Measurements from ENCODE around the gene SHOX.
"Not testable (repeated sequence)": the region's sequence is repeated elsewhere in the genome, so short reads cannot be mapped to it uniquely, and the experiment has no call there.

SHOX gene

DNA sequence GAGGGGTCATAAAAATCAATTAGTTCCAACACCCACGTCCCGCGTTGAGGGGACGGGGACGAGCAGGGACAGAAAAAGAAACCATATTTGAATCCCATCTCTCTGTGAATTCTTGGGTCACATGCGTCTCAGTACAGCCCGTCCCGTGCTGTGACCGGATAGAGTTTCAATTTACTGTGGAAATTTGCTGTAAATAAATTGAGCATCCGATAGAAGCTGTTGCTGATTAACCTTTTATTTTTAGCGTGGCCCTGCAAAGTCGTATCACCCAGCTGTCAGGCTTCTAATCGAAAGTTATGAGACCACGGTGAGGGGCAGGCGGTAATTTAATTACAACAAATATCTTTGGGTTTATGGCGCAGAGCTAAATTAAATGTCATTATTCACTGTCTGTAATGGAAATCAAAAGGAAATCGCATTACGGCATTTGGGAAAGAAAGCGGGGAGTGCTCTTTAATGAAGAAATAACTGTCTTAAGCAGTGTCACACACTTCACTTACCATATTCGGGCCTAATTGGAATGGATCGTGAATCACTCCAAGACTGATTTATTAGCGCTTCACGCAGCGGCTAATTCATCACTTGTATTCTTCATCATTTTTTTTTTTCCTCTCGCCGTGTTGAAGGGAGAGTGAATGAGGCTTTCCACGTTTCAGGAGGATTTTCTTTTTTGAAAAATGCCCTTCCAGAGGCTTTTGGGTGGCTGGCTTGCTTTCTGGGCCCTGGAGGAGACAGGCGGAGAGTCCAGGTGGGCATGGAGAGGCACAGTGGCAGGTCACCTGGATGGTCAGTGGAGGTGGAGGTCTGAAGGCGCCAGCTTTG is 7.3 kb downstream of the SHOX start:
- DNase-seq (ENCODE audit: low spot score): no peak

DNA sequence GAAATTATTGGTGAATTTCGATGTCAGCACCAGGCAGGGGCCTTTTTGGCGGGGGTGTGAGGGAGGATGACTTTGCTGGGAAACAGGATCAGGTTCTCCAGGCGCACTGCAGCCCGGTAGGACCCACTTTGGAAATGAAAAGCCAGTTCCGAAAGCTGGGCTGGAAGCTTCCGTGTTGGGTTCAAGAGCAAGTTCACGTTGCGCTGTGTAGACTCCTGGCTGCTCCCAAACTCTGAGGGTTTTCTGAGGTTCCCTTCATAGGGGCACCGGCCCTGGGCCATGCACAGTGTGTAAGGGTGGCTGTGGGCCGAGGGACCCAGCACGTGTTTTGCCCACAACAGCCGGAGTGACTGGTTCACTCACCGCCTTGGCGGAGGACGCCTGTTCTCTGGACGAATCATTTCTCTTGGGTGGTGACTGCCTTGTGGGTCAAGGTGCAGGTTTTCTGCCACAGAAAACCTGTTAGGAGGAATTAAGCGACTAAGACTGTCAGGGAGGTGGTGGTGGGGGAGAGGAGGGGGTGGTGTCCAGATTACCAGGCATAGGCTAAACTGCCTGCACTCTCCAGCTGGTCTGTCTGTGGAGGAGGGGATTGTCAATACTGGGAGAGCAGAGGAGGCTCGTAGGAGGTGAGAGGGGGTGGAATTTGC is 8.0 kb downstream of the SHOX start:
- DNase-seq (ENCODE audit: low spot score): no peak

DNA sequence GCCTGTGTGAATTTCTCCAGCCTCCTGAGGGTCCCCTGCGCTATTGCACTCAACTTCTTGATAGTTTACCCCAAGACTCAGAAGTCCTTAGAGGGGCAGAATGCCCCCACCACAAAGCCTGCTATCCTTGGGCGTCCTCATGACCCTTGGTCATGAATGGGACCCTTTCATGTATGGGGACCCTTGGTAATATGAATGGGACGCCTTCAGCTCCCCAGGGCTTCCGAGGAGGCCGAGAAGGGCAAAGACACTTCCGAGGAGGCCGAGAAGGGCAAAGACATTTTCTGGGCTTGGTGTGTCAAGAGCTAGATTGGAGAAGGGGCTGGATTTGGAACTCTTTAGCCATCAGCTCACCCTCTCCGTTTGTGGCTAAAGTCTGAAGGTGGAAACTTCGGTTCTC is 8.6 kb downstream of the SHOX start:
- DNase-seq (ENCODE audit: low spot score): no peak

DNA sequence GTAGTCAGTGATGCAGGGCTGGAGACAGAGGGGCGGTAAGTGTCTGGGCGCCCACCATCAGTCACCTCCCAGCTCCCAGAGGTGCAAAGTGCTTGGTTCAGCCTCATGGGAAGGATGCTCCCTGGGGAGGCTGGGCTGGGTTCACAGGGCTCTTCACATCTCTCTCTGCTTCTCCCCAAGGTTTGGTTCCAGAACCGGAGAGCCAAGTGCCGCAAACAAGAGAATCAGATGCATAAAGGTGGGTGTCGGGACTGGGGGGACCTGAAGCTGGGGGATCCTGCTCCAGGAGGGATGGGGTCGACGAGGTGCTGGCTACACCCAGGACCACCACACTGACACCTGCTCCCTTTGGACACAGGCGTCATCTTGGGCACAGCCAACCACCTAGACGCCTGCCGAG is 10.1 kb downstream of the SHOX start:
- DNase-seq (ENCODE audit: low spot score): no peak

DNA sequence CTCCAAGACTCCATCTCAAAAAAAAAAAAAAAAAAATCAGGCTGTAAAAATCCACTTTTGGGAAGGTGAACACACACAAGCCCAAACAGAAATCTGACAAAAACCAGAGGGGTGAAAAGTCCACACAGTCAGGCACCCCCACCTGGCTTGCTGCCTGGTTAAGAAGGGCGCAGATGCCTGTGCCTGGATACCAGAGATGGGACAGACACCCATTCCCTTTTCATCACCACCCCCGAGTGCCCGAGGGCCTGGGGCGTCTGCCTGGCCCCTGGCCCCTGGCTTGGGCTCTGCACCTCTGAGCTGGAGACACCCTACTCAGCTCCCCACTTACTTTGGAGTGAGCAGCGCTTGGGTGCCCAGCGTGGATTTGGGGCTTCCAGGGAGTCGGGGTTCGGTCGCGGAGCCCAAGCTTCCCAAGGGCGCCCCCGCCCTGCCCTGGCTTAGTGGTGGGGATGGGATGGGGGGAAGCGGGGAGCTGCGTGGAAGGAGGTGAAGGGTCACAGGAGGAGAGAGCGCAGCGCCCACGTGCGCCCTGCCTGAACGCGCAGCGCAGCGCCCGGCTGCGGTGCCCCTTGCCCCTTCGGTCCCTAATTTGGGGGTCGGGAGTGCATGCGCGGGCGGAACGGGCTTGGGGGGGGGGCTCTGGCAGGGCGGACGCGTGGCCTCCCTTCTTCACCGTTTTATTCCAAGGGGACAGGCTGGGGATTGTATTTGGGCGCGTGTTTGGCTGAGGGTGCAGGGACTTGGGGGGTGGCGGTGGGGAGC is 11.3 kb downstream of the SHOX start:
- DNase-seq (ENCODE audit: low spot score): no peak

DNA sequence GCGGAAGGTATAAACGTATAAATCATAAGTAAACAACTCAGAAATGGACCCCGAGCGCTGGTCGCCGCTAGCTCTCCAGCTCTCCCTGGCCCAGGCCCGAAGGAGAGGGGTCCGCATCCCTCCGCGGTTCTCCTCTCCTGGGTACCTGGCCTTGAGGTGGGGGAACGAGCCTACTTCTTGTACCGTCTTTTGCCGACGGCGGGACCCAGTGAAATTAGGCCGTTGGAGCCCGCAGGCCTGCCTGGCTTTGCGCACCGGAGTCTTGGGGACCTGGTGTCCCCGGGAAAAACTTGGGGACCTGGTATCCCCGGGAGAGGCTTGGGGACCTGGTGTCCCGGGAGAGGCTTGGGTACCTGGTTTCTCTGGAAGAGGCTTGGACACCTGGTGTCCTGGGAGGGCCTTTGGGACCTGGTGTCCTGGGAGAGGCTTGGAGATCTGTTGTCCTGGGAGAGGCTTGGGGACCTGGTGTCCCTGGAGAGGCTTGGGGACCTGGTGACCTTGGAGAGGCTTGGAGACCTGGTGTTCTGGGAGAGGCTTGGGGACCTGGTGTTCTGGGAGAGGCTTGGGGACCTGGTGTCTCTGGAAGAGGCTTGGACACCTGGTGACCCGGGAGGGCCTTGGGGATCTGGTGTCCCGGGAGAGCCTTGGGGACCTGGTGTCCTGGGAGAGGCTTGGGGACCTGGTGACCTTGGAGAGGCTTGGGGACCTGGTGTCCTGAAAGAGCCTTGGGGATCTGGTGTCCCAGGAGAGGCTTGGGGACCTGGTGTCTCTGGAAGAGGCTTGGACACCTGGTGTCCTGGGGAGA is 12.0 kb downstream of the SHOX start:
- DNase-seq (ENCODE audit: low spot score): no peak

DNA sequence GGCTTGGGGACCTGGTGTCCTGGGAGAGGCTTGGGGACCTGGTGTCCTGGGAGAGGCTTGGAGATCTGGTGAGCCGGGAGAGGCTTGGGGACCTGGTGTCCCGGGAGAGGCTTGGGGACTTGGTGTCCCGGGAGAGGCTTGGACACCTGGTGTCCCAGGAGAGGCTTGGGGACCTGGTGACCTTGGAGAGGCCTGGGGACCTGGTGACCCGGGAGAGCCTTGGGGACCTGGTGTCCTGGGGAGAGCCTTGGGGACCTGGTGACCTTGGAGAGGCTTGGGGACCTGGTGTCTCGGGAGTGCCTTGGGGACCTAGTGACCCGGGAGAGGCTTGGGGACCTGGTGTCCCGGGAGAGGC is 12.6 kb downstream of the SHOX start:
- no peak for DNase-seq (ENCODE audit: low spot score)

DNA sequence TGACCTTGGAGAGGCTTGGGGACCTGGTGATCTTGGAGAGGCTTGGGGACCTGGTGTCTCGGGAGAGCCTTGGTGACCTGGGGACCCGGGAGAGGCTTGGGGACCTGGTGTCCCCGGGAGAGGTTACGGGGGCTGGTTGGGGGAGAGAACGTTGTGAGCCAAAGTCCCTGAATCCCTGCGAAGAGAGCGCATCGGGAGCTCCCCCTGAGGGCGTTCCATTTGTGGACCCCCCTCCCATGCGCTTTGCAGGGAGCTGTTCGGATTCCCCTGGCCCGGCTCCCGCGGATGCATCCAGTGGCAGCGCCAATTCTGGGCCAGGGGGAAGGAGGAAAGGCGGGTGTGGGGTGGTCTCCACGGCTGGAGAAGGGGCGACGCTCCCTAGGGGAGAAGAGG is 13.3 kb downstream of the SHOX start:
- DNase-seq (ENCODE audit: low spot score): no peak

DNA sequence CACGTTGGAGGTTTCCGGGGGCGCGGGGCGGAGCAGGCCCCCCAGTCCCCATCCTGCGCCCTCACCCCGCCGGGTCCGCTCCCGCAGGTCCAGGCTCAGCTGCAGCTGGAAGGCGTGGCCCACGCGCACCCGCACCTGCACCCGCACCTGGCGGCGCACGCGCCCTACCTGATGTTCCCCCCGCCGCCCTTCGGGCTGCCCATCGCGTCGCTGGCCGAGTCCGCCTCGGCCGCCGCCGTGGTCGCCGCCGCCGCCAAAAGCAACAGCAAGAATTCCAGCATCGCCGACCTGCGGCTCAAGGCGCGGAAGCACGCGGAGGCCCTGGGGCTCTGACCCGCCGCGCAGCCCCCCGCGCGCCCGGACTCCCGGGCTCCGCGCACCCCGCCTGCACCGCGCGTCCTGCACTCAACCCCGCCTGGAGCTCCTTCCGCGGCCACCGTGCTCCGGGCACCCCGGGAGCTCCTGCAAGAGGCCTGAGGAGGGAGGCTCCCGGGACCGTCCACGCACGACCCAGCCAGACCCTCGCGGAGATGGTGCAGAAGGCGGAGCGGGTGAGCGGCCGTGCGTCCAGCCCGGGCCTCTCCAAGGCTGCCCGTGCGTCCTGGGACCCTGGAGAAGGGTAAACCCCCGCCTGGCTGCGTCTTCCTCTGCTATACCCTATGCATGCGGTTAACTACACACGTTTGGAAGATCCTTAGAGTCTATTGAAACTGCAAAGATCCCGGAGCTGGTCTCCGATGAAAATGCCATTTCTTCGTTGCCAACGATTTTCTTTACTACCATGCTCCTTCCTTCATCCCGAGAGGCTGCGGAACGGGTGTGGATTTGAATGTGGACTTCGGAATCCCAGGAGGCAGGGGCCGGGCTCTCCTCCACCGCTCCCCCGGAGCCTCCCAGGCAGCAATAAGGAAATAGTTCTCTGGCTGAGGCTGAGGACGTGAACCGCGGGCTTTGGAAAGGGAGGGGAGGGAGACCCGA is 14.0 kb downstream of the SHOX start:
- DNase-seq (ENCODE audit: low spot score): no peak

DNA sequence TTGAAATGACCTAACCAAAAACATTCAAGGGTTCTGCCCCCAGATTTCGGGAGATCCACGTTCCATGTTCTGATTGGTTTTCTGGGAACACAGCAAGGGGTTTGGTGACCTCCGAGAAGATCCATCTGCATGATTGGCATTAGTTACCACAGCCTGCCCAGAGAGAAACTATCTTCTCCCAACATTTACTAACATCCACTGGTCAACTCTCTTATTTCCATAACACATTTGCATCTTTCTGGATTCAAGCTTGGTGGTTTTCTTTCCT is 15.6 kb downstream of the SHOX start:
- no peak for DNase-seq (ENCODE audit: low spot score)

DNA sequence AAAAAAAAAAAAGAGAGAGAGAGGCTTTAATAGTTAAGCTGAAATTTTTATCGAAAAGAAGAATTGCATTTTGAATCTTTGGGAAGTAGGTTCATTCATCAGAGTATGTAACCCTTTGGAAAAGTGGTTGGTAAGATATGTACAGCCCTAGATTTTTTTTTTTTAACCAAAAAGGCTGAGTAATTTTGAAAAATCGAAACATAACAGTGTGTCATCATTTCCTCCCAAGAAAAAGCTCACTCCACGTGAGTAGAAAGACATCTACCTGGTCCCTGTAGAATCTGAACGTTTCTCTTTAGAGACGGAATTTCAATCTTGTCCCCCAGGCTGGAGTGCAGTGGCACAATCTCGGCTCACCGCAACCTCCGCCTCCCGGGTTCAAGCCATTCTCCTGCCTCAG is 16.2 kb downstream of the SHOX start:
- no peak for DNase-seq (ENCODE audit: low spot score)

DNA sequence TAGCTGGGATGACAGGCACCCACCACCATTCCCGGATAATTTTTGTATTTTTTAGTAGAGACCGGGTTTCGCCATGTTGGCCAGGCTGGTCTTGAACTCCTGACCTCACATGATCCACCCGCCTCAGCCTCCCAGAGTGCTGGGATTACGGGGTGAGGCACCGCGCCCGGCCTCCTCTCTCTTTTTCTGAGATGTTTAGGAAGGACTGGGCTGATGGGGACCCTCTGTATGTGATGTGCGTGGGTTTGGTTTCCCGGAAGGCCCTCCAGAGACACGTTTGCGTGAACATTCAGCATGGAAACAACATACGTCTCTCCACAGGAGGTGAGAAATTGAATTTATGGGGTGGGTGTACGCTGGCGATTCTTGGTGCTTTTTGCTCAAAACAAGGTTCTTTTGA is 18.6 kb downstream of the SHOX start:
- no peak for DNase-seq (ENCODE audit: low spot score)

DNA sequence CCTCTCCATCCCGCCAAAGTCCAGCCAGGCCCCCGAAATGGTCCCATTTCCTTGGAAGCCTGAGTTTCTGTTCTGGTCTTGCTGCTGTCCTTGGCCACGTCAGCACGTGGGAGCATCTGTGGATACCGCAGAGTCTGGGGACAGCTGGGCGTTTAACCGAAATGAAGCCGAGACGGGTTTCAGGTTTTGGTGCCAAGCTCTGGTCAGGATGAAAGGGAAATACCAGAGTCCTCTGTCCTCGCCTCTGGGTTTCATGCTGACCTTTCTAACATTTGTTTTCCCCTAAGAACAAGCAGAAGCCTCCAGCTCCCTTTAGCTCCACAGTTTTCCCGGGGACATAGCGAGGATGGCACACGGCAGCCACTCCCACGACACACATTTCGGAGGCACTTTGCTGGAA is 19.7 kb downstream of the SHOX start:
- no peak for DNase-seq (ENCODE audit: low spot score)

DNA sequence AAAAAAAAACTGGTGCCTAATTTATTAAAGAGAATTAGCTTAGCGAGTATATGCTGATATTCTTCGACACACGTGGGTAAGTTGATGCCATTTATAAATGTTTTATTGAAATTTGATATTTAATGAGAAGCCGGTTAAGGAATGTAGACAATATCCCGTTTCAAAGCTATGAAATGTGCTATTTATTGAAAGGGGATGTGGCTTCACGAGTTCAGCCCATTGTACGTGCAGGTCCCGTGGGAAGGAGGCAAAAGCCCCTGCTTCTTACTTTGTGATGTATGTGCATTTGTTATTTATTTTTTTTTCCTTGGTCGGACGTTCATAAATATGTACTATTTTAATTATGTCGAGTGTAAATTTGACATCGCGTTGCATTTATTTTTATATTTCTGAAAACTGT is 20.2 kb downstream of the SHOX start:
- no peak for DNase-seq (ENCODE audit: low spot score)

DNA sequence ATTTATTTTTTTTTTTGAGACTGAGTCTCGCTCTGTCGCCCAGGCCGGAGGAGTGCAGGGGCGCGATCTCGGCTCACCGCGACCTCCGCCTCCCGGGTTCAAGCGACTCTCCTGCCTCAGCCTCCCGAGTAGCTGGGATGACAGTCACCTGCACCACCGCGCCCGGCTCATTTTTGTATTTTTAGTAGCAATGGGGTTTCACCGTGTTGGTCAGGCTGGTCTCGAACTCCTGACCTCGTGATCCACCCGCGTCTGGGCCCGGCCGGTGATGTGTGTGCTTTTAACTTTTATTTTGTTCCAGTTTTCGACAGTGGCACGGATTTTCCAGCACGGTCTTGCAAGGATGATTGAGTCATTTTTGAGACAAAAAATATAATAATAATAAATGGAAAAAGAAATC is 21.3 kb downstream of the SHOX start:
- DNase-seq (ENCODE audit: low spot score): not testable (repeated sequence)

DNA sequence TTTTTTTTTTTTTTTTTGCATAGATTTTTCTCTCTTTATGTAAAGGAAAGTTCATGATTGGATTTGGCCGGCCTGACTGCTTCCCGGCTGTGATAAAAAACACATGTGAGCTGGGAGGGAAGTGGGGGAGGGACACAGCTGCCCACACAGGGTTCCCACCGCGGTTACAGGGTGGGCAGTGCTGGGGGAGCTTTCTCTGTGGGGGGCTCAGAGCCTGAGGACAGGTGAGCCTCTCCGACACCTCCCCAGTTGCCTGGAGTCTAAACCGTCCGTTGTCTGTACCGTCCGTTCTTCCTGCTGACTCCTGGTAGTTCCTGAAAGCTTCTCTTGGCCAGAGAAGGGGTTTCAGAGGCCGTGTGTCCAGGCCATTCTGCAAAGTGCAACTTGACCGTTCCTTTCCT is 21.8 kb downstream of the SHOX start:
- DNase-seq (ENCODE audit: low spot score): no peak

DNA sequence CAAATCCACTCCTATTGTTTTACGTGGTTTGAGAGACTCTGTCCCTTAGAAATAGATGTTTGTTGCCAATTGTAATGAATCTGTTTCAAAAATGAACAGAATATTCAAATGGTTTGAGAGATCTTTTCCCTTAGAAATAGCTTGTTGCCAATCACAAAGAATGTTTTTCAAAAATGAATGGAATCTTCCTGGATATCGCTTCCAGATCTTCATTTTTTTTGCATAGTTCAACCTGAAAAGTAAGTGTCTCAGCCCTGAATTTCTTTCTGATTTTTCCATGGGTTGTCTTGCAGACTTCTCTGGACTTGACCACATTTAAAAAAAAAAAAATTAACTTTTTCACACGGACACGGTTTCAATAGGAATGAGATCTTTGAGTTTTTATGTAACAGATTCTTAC is 22.7 kb downstream of the SHOX start:
- DNase-seq (ENCODE audit: low spot score): no peak

DNA sequence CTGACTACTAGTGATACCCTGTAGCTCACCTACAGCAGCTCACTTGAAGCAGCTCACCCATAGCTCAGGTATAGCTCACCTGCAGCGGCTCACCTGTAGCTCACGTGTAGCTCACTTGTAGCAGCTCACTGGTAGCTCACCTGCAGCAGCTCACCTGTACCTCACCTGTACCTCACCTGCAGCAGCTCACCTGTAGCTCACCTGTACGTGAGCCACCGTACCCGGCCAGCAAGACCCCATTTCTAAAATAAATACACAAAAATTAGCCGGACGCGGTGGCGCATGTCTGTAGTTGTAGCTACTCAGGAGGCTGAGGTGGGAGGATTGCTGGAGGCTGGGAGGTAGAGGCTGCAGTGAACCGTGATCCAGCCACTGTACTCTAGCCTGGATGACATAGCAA is 30.6 kb downstream of the SHOX start:
- DNase-seq (ENCODE audit: low spot score): no peak

DNA sequence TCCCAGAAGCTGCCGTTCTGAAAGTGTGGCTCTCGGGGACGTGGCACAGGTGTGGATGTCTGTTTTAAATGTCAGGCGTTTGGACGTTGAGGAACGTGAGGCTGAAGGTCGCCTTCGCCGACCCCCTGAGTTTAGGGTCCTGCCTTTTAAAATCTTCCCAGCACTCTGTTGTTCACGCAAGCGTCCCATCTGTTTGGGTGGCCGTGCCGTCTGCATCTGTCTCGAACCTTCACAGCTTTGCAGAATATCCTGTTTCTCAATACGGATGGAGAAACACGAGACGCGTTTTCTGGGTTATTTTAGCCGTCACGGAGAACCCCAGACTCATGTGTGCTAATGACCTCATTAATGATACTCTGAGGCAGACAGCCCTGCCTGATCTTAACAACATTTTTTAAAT is 31.5 kb downstream of the SHOX start:
- DNase-seq (ENCODE audit: low spot score): no peak

DNA sequence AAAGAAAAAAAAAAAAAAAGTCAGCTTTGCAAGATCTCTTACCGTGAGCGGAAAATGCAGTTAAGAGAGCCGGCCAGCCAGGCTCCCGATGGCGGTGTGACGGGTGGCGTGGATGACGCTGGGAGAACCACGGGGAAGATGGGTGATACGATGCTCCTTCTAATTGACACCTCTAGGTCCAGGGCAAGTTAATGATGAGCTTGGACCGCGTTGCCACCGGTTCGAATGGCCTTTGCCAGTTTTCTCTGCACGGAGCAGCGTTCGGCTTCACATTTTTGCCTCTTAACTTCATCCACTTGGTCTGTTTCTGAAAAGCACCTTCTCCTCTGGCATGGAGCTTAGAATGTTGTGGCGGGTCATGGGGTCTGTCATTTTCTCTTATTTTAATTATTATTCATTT is 33.2 kb downstream of the SHOX start:
- DNase-seq (ENCODE audit: low spot score): no peak

Data from activated CD4-positive, alpha-beta T cell treated with anti-CD3 and anti-CD28 coated beads, Interleukin-2, Interleukin-4, amounts not matched to agents 100 ng/mL and 50 ng/mL, durations not matched to agents 16 hours and 8 hours (primary cell).